NCI-H2227 treated with DMSO at 0.1 percent for 48 hours (cell line): Measurements from ENCODE around the gene ASS1.

ENCODE experiments used
- DNase-seq: peaks from one replicate; lab custom pipeline; 2025; lab: John Stamatoyannopoulos, UW

ASS1 gene

DNA sequence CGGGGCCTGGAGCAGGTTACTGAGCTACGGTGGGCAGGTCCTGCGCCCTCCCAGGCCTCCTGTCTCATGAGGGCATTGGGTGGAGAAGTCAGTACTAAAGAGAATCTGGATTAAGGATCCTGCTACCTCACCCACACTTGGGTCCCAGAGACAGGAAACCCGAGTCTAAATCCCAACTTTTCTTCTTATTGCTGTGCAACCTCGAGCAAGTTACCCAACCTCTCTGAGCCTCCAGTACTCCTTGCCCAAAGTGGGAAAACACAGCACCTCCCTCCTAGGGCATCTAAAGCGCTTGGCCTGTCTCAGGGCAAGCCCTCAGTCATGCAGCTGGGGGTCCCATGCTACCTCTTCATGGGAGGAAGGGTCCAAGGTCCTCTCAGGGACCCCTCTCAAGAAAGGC is 28.2 kb downstream of the ASS1 start:
- DNase-seq: no peak

DNA sequence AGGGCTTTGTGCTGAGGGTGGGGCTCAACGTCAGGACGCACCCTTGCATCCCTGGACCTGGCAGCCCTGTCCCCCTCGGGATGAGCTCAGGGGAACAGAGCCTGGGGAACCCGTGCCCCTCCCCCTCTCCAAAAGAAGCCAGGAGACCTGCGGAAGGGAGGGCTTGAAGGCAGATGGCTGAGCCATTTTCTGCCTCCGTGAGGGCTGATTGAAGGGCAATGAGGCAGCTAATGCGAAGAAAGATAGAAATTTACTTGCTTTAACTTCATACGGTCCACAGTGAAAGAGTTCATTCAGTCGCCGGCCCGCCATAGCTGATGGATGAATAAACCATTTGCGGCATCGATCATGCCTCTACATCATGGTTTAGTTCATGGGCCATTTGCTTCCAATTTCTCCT is 28.8 kb downstream of the ASS1 start:
- DNase-seq: no peak

DNA sequence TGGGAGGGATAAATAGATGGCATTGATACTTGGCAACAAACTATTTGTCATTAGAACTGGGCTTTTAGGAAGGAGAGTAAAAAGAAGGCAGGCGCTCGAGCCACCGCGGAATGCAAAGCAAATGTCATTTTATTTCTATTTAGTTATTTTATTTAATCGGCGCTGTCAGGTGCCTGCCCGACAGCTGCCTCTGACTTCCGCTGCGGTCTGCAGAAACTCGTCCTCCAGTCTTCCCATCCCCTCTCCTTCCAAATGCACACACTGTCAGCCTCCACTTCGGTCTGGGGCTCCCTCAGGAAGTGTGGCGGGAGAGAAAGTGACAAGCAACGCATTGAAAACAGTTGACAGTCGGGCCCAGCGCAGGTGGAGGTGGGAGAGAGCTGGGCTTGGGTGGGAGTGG is 29.3 kb downstream of the ASS1 start:
- DNase-seq: no peak

GRCh38 chr9:130476151-130476730 is 31.5 kb downstream of the ASS1 start:
- DNase-seq: no peak

DNA sequence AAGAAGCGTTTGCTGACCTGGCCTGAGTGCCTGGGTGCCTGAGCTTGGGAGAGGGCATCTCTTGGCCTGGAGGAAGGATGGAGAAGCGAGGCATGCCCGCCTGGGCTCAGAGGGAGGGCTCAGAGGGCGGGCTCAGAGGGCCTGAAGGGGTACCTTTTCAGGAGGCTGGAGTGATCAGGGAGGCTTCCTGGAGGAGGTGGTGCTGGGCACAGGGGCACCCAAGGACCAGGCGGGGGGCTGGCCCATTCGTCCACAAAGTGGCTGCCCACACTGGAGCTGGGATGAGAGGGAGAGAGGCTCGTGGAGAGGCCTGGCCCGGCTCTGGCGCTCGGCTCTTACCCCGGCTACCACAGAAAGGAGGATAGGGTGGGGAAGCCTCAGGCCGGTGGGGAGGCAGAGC is 32.8 kb downstream of the ASS1 start:
- no peak for DNase-seq

DNA sequence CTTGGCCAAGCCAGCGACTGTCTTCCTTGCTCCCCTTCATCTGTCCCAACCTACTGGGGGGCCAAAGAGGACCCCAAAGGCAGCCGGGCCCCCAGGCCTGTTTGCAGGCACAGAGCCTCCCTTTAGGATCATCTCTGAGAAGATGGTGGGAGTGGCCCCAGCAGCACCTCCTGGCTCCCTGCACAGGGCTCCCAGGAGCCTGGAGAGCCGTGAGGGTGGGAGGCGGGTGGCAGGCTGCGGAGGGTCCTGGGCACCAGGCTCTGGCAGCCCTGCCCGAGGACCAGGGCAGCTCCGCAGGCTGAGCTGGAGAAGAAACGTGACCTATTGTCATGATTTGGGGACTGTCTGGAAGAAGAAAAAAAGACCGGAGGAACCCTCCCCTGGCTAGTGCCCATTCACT is 33.4 kb downstream of the ASS1 start:
- no peak for DNase-seq

DNA sequence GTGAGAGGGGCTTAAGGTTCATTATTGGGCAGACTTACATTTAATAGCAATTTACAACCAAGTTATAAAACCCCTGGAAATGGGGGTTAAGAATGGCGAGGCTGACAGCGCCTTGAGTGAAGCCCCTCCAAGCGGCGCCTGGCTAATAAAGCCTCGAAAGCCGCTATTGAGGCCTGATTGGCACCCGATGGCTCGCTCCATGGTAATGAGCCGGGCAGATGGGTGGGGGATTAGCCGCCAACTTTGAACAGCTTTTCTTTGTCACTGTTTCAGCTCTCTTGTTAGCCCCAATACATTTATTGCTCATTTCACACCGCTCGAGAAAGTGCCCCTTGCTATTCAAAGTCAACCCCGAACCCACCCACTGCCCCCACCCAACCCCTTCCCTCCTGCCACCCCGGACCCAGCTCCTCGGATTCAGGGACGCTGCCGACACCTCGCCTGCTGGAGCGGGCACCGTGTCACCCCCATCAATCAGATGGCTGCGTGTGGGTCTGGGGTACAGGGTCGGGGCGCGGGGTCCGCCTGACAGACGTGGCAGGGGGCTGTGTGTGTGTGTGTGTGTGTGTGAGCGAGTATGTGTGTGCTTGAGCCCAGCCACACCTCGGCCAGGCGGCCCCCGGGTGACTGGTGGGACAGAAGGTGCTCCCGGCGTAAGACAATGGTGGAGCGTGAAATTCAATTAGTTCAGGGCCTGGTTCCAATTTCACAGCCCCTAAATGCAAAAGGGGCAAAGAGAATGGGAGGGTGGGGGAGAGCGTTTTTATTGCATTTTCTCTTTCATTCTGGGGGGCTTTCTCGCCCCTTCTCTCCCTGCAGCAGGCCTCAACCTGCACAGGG is 34.2 kb downstream of the ASS1 start:
- DNase-seq: no peak

DNA sequence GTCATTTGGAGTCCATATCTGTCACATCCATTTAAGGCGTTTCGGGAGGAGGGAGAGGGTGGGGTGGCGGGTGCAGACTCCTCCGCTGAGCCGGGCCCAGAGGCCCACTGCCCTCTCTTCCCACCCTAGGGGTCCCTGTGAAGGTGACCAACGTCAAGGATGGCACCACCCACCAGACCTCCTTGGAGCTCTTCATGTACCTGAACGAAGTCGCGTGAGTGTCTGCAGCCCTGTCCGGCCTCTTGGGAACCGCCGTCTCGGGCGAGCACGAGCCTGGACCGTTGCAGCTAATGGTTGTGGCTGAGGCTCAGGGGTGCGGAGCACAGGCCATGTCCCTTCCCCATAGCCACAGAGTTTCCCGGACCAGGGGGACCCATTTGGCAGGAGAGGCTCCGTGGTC is 34.8 kb downstream of the ASS1 start:
- no peak for DNase-seq

DNA sequence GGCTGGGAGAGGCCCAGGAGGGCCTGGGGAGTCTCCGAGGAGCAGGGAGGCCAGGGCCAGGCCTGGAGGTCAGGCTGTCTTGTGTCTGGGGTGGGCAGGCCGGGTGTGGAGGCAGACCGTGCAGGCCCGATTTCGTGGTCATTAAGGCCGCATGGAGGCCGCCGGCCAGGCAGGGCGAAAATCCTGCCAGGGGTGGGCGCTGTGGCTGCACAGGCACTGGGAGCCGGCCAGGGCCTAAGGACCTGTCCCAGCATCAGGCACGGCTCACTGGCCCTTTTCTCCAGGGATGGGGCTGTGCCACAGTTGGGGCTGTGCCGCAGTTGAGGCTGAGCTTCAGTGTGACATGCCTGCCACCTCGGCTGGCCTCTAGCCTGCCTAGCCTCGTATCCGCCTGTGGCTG is 35.9 kb downstream of the ASS1 start:
- DNase-seq: no peak

DNA sequence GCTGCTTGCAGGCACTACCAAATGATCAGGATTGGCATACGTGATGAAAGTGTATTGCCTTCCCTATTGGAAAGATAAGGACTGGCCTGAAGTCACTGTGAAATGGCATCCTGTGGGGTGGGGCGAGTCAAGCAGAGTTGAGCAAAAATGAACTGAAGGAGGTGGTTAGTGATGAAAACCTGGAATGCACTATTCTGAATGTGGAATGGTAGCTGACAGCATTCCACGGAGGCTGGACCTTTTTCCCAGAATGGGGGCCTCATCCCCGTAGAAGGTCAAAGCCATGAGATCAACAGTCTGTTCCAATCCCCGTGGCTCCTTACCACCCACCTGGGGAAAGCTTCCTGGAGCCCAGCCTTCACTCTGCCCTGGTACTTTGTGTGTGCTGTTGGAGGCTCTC is 37.7 kb downstream of the ASS1 start:
- peak; percentile 44 for DNase-seq

GRCh38 chr9:130483371-130483971 is 38.7 kb downstream of the ASS1 start:
- peak; percentile 63 for DNase-seq

- DNase-seq: no peak
These were observed 39.8 kb downstream of the ASS1 start for GRCh38 chr9:130484362-130485072.

DNA sequence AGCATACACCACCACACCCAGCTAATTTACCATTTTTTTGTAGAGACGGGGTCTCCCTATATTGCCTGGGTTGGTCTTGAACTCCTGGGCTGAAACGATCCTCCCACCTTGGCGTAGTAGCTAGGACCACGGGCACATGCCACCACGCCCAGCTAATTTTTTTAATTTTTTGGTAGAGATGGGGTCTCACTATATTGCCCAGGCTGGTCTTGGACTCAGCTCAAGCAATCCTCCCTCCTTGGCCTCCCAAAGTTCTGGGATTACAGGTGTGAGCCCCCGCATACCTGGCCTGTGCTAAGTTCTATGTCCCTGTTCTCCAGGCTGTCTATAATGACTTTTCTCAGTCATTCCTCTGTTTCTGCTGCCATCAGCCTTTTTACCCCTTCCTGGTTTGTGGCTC is 41.3 kb downstream of the ASS1 start:
- DNase-seq: no peak

GRCh38 chr9:130487500-130487899 is 42.7 kb downstream of the ASS1 start:
- no peak for DNase-seq

DNA sequence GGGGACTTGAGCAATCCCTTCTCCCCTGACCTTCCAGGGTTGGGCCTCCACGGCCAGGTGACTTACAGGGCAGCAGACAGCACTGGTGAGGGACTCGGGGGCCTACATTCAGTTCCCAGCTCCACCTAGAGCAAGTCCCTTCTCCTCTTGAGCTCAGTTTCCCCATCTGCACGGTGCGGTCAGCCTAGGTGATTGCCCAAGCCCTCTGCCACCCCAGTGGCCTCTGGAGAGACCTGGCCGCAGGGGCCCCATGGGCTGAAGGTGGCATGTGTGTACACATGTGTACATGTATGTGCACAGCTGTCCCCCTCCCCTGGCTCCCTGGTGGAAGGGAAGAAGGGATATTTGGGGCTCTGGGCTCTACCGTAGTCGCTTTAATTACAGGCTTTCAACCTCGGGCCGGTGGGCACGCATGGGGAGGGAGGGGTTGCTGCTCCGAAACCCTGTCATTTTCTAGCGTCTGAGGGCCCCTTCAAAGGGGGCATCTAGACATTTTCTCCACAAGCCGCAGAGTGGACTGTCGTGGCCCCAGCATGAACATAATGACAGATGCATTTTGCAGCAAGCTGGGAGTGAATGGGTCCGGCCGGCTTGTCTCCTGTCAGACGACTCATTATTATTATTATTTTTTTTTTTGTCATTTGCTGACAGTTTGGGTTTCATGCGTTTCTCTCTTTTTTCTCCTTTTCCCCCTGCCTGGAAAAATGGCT is 44.0 kb downstream of the ASS1 start:
- peak; percentile 82 for DNase-seq

DNA sequence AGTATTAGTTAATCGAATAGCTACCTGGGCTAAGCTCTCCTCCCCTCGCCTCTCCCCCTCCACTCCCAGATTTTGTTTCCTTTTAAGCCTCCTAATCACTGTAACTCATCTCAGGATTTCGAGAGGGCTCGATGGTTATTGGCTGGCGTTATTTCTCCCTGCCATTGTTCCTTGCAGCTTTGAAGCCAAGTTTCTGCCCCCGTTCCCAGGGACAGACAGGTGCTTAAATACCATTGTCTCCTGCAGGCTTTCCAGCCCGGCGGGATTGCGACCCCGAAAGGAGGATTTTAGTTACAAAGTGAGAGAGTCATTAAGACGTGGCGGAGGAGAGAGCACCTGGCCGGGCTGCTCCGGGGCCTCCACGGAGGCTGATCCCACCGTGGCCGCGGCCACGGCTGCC is 46.2 kb downstream of the ASS1 start:
- DNase-seq: no peak

GRCh38 chr9:130491830-130492482 is 47.2 kb downstream of the ASS1 start:
- no peak for DNase-seq

DNA sequence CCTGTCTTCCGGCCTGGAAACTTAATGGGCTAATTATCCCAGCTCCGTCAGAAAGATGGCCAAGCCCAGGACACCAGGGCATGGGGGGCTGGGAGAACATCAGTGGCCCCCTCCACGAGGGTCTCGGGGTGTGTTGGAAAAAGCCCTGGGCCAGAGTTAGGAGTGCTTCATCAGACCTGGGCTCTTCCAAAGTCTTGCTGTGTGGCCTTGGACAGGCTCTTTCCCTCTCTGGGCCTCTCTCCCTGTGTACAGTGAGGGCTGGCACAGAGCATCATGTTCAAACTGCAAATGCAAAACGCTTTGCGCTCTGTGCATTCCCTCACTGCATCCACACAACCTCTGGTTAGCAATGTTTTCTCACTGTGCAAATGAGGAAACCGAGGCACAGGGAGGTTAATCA is 48.3 kb downstream of the ASS1 start:
- DNase-seq: no peak

DNA sequence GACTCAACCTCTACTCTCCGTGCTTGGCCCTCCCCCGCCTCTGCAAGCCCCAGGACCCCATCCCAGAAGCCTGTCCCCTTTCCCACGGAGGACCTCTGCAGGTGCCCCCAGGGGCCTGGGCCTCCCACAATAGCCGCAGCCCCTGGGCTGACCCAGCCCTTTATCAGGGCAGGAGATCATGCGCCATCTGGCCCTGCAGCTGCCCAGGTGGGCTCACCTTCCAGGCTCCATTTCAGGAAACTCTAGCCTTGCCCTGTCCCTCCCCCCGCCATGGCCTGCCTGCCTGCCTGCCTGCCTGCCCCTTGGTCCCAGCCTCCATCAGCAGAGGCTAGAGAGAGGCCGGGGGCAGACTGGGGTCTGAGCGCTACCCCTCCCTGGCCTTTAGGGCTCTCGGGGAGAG is 48.7 kb downstream of the ASS1 start:
- no peak for DNase-seq

DNA sequence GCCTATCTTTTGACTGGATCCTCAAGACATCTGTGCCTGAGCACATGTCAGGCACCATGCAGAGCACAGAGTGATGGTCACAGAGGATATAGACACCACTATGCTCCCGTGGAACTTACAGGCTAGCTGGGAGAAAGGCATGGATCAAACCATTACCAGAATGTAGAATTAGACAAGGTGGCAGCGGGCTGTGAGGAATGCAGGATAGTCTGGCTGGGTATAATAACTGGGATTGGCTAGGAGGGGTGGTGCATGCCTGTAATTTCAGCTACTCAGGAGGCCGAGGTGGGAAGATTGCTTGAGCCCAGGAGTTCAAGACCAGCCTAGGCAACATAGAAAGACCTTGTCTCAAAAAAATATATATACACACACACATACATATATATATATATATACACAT is 50.3 kb downstream of the ASS1 start:
- no peak for DNase-seq

DNA sequence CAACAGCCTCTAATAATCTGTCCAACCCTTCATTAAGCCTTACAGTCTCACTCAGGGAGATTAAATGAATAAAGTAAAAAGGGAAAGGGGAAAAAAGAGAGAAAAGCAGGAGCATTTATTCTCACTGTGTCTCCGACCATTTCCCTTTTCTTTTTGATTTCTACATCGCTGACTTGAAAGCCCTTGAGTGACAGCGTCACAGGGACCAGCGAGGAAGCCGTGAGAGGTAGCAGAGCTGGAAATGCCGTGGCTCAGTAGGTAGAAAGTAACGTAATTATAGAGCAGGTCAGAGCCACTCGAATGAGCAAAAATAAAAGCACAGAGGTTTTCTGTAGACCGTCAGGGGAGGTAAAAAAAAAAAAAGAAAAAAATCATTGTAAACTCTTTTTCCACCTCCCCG is 52.4 kb downstream of the ASS1 start:
- DNase-seq: peak; percentile 75
